ENCODE data around the gene PHOX2A.

GRCh38 chr11:72249961-72250360 lies 6.0 kb upstream of the PHOX2A start:
- TF ChIP-seq CTCF (IDR thresholded peaks at IDR 0.05) = no peak
- no peak for TF ChIP-seq POLR2A (IDR thresholded peaks at IDR 0.05)

Data from uterus (tissue), 2 donors.